GM19025 (cell line): ENCODE results near the gene PIAS2.

Experiments used
- ATAC-seq: cut with Tn5 transposase; IDR thresholded peaks from one replicate; pipeline ENCODE4 v1.9.1; 2021; ENCODE audit warnings: mild to moderate bottlenecking, low read depth, moderate library complexity; ENCODE audit not compliant: unreplicated experiment

The PIAS2 gene

GRCh38 chr18:46768166-46768921, 149.0 kb downstream of the PIAS2 start:
- ATAC-seq: no peak

- ATAC-seq: no peak
These were observed 150.1 kb downstream of the PIAS2 start for GRCh38 chr18:46767217-46767616.

- ATAC-seq: no peak
These were observed 152.7 kb downstream of the PIAS2 start for GRCh38 chr18:46764586-46764985.

GRCh38 chr18:46761059-46761769, 156.1 kb downstream of the PIAS2 start:
- no peak for ATAC-seq

GRCh38 chr18:46759890-46760289, 157.4 kb downstream of the PIAS2 start:
- no peak for ATAC-seq

GRCh38 chr18:46756559-46757201, 160.6 kb downstream of the PIAS2 start, which contains the start of gene ST8SIA5:
Gene ST8SIA5 (minus strand): TSS chr18:46757053. CDS start chr18:46756508, 545 bp downstream.
- ATAC-seq: no peak

DNA sequence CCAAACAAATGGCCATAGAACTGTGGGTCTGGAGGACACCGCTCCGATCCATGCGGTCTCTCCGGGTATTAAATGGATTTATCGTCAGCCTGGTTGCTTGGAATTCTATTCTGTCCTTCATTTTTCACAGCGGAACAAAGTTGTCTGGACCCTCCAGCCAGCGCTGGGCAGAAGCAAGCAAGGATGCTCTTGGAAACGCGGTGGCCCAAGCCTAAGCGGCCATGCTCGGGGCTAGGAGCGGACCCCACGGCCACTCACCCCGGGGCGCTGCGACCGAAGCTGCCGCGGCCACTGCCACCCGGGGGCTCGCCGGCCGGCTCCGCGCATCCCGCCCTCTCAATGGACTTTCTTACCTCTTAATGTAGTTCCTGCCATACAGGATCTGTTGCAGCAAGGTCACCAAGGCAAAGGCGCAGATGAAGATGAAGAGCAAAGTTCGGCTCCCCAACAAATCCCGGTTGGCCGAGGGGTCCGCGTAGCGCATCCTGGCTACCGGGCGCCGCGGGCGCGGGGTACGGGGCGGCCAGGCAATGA, 161.2 kb downstream of the PIAS2 start:
- no peak for ATAC-seq

- ATAC-seq: no peak
These were observed 161.8 kb downstream of the PIAS2 start for GRCh38 chr18:46755315-46756024.

DNA sequence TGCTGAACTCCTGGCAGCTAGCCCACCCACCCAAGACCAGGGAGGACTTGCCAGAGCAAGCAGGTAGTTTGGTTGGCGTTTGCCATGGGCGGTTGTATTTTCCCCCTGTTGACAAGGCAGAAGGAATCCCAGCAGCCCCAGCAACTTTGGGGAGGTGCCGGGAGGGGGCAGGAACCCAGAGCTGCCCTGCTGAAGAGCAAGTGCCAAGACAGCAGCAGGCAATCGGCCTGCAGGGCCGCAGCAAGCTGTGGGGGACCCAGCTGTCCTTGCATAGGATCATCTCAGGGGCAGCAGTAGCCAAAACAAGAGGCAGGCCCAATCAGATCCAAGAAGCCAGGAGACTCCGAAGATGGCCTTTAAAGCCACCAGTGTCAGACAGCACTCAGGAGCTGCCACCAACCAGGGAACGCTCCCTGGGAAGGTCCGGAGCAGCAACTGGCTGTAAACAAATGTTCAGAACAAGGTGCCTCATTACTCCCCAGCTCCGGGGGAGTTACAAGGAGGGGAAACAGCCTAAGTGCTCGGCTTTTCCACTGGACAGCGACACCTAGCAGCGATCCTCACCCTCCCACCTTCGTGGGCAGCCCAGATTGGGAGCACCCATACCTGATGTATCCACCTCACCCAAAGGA, 162.5 kb downstream of the PIAS2 start:
- no peak for ATAC-seq

DNA sequence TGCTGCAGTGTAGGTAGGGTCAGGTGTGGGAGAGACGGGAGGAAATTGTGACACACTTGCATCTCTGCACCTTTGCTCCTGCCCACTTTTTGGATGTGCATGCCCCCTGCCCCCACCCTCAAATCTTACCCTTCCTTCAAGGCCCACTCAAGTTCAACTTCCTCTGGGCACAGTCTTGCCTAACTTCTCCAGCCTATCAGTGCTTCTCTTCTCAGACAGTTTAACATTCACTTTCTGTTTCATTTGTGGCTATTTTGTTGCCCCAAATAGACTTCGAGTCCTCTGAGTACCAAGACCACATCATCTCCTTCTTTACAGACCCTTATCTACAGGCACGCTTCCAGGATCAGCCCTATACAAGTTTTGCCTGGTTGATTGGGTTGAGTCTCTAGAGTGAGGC, 163.1 kb downstream of the PIAS2 start:
- peak; percentile 59 for ATAC-seq
